Neural progenitor cell (in vitro differentiated cells): Measurements from ENCODE around the gene LARGE1. TPM values are rescaled to one million over a fixed set of nuclear protein-coding genes. Genes with fewer than 3 reads are reported as not detected.
"Not testable (repeated sequence)": the region's sequence is repeated elsewhere in the genome, so short reads cannot be mapped to it uniquely, and the experiment has no call there.

Experiments used
- DNase-seq: peaks from one replicate; pipeline ENCODE4 v3.0.0-alpha.2; 2016; ENCODE audit warnings: low spot score
- H2AFZ ChIP-seq: fragments of 200-600 bp; sonication (generic); replicated peaks from 2 replicates; pipeline ENCODE4 v1.6.1; 2016; ENCODE audit warnings: antibody characterized with exemption
- H3F3A ChIP-seq: fragments of 200-600 bp; sonication (generic); 2 replicates; pipeline ENCODE4 v1.6.1; 2016; ENCODE audit warnings: antibody characterized with exemption, low read depth
- H3K27ac ChIP-seq: fragments of 200-600 bp; sonication (generic); 2 replicates; pipeline ENCODE4 v1.5.1; 2016; ENCODE audit warnings: mild to moderate bottlenecking
- H3K27me3 ChIP-seq: fragments of 200-600 bp; sonication (generic); 2 replicates; pipeline ENCODE4 v1.6.1; 2016; ENCODE audit warnings: mild to moderate bottlenecking, moderate library complexity
- H3K36me3 ChIP-seq: fragments of 200-600 bp; sonication (generic); 2 replicates; pipeline ENCODE4 v1.5.1; 2016
- H3K4me1 ChIP-seq: fragments of 200-600 bp; sonication (generic); 2 replicates; pipeline ENCODE4 v1.6.1; 2016; ENCODE audit warnings: mixed run types
- H3K4me2 ChIP-seq: fragments of 200-600 bp; sonication (generic); 2 replicates; pipeline ENCODE4 v1.6.1; 2016
- H3K4me3 ChIP-seq: fragments of 200-600 bp; sonication (generic); 2 replicates; pipeline ENCODE4 v1.5.1; 2016
- H3K79me2 ChIP-seq: fragments of 200-600 bp; sonication (generic); 2 replicates; pipeline ENCODE4 v1.6.1; 2016; ENCODE audit warnings: low read depth
- H3K9ac ChIP-seq: fragments of 200-600 bp; sonication (generic); 2 replicates; pipeline ENCODE4 v1.6.1; 2016
- H3K9me3 ChIP-seq: fragments of 200-600 bp; sonication (generic); 2 replicates; pipeline ENCODE4 v1.5.1; 2016; ENCODE audit warnings: low read depth
- H4K20me1 ChIP-seq: fragments of 200-600 bp; sonication (generic); 2 replicates; pipeline ENCODE4 v1.6.1; 2016; ENCODE audit warnings: low read depth
- H3K27ac Mint-ChIP-seq: 3 replicates; pipeline ENCODE4 v1.8.0; 2021; ENCODE audit warnings: mixed read lengths
- H3K27me3 Mint-ChIP-seq: 2 replicates; pipeline ENCODE4 v1.8.0; 2022; ENCODE audit warnings: low read depth, mild to moderate bottlenecking, inconsistent platforms, moderate library complexity, mixed read lengths; ENCODE audit not compliant: insufficient read depth
- H3K36me3 Mint-ChIP-seq: 3 replicates; pipeline ENCODE4 v1.8.0; 2021; ENCODE audit warnings: mixed read lengths
- H3K4me1 Mint-ChIP-seq: 3 replicates; pipeline ENCODE4 v1.8.0; 2021; ENCODE audit warnings: mixed read lengths
- H3K4me3 Mint-ChIP-seq: 3 replicates; pipeline ENCODE4 v1.8.0; 2021; ENCODE audit warnings: mild to moderate bottlenecking, moderate library complexity, mixed read lengths
- H3K9me3 Mint-ChIP-seq: 3 replicates; pipeline ENCODE4 v1.8.0; 2020; ENCODE audit warnings: mixed read lengths
- EZH2 ChIP-seq: fragments of 200-600 bp; sonication (generic); IDR thresholded peaks from 2 replicates; pipeline ENCODE4 v1.6.1; 2017; ENCODE audit warnings: antibody characterized with exemption, mild to moderate bottlenecking, moderate library complexity
- EZH2phosphoT487 ChIP-seq: fragments of 200-600 bp; sonication (generic); IDR thresholded peaks from 2 replicates; pipeline ENCODE4 v1.6.1; 2017; ENCODE audit warnings: antibody characterized with exemption
- total RNA-seq: library from RNA; depleted of rRNA; stranded (reverse); fragments of >200 nt; gene quantifications from 2 replicates; pipeline ENCODE4 v1.2.3, GENCODE V29; 2015; ENCODE audit warnings: low replicate concordance
- TF ChIP-seq, protein P1 (sequence below): fragments of 200-600 bp; sonication (generic); IDR thresholded peaks from 2 replicates; pipeline ENCODE4 v1.5.1; 2017; ENCODE audit warnings: antibody characterized with exemption, mild to moderate bottlenecking

The LARGE1 gene
- total RNA-seq, 1 donor from 2014 or later = 24.9 TPM

DNA sequence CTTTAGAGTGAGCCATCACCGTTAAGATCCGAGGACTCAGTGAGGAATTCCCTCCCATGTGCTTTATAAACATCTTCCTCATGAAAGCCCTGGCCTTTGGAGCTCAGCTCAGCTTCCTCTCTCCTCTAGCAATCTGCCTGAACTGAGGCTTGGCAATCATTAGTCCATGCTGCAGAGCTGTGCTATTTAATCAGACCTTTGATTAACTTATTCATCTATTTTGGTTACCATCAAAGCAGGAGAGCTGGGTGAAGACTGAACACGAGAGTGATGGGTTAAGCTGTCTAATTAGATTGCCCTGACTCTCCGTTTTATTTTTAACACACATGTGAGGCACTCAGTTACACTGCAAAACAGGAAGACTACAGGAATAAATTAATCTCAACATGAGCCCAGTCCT, 351.3 kb downstream of the LARGE1 start:
- H3K4me3 ChIP-seq = no peak overlapping the region
- no peak for DNase-seq
- H3K9ac ChIP-seq = no peak overlapping the region
- peaks cover 7% of the 10 kb centered on the region for H4K20me1 ChIP-seq
- Mint-ChIP-seq H3K4me1 (peaks cover 59% of the 10 kb centered on the region), H3K4me3 (peak overlapping the region; percentile 59), H3K9me3 (no peaks in the 10 kb centered on the region), H3K27me3 (peaks cover 6% of the 10 kb centered on the region), H3K36me3 (peaks cover 11% of the 10 kb centered on the region), H3K27ac (peak overlapping the region; percentile 77)
- H3K27ac ChIP-seq = no peak overlapping the region
- TF ChIP-seq, protein P1, sequence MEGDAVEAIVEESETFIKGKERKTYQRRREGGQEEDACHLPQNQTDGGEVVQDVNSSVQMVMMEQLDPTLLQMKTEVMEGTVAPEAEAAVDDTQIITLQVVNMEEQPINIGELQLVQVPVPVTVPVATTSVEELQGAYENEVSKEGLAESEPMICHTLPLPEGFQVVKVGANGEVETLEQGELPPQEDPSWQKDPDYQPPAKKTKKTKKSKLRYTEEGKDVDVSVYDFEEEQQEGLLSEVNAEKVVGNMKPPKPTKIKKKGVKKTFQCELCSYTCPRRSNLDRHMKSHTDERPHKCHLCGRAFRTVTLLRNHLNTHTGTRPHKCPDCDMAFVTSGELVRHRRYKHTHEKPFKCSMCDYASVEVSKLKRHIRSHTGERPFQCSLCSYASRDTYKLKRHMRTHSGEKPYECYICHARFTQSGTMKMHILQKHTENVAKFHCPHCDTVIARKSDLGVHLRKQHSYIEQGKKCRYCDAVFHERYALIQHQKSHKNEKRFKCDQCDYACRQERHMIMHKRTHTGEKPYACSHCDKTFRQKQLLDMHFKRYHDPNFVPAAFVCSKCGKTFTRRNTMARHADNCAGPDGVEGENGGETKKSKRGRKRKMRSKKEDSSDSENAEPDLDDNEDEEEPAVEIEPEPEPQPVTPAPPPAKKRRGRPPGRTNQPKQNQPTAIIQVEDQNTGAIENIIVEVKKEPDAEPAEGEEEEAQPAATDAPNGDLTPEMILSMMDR = no peak
- TF ChIP-seq EZH2phosphoT487 = no peak
- no peak for TF ChIP-seq EZH2
- H3K4me1 ChIP-seq = peaks cover 13% of the 10 kb centered on the region
- no peaks in the 10 kb centered on the region for H3K36me3 ChIP-seq
- no peaks in the 10 kb centered on the region for H3K79me2 ChIP-seq
- H3K4me2 ChIP-seq = peak overlapping the region; percentile 55
- no peaks in the 10 kb centered on the region for H3F3A ChIP-seq
- H2AFZ ChIP-seq = no peak overlapping the region
- H3K9me3 ChIP-seq = no peaks in the 10 kb centered on the region
- H3K27me3 ChIP-seq = no peaks in the 10 kb centered on the region

DNA sequence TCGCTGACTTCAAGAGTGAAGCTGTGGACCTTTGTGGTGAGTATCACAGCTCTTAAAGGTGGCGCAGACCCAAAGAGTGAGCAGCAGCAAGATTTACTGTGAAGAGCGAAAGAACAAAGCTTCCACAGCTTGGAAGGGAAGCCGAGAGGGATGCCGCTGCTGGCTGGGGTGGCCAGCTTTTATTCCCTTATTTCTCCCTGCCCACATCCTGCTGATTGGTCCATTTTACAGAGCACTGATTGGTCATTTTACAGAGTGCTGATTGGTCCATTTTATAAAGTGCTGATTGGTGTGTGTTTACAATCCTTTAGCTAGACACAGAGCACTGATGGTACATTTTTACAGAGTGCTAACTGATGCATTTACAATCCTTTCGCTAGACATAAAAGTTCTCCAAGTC, 353.8 kb downstream of the LARGE1 start:
- H3K4me2 ChIP-seq, H3K27me3 Mint-ChIP-seq, H3K9ac ChIP-seq, H3K36me3 ChIP-seq, H3K9me3 Mint-ChIP-seq, H3F3A ChIP-seq, H3K27me3 ChIP-seq, H3K79me2 ChIP-seq, H3K4me3 Mint-ChIP-seq, DNase-seq, H3K9me3 ChIP-seq, H2AFZ ChIP-seq, H3K4me3 ChIP-seq, H3K27ac ChIP-seq: not testable (repeated sequence)
- Mint-ChIP-seq H3K36me3 (peaks cover 21% of the 10 kb centered on the region), H3K4me1 (peaks cover 65% of the 10 kb centered on the region), H3K27ac (peak overlapping the region; percentile 44)
- peaks cover 13% of the 10 kb centered on the region for H4K20me1 ChIP-seq
- H3K4me1 ChIP-seq = peaks cover 13% of the 10 kb centered on the region

DNA sequence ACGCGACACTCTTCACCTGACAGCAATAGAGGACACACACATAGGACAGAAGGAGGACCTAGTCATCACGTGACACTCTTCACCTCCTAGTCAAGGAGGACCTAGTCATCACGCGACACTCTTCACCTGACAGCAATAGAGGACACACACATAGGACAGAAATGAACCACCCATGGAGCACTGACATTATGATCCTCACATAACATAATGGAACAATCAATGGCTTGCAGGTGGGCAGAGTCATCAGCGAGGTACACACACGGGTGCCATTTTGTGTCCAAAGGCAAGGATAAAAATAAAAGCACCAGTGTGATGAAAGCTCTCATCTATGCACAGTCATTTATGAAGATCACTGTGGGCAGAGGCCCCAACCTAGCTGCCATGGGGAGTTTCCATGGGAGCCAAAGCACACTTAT, 354.7 kb downstream of the LARGE1 start:
- TF ChIP-seq EZH2 (no peak), EZH2phosphoT487 (no peak)
- TF ChIP-seq, protein P1 = no peak
- H3K9ac ChIP-seq = no peak overlapping the region
- peaks cover 4% of the 10 kb centered on the region for H3K27me3 Mint-ChIP-seq
- H3K4me1 Mint-ChIP-seq = peaks cover 58% of the 10 kb centered on the region
- H3K9me3 ChIP-seq = no peaks in the 10 kb centered on the region
- H3K4me1 ChIP-seq = peaks cover 13% of the 10 kb centered on the region
- H3K27ac ChIP-seq = no peak overlapping the region
- no peak overlapping the region for H3K4me3 ChIP-seq
- no peaks in the 10 kb centered on the region for H3K36me3 ChIP-seq
- no peaks in the 10 kb centered on the region for H3F3A ChIP-seq
- no peaks in the 10 kb centered on the region for H3K27me3 ChIP-seq
- no peaks in the 10 kb centered on the region for H3K79me2 ChIP-seq
- H3K9me3 Mint-ChIP-seq = peaks cover 3% of the 10 kb centered on the region
- no peak overlapping the region for H3K27ac Mint-ChIP-seq
- H4K20me1 ChIP-seq = peaks cover 13% of the 10 kb centered on the region
- H2AFZ ChIP-seq = no peak overlapping the region
- H3K4me3 Mint-ChIP-seq = no peak overlapping the region
- peaks cover 25% of the 10 kb centered on the region for H3K36me3 Mint-ChIP-seq
- no peak for DNase-seq
- H3K4me2 ChIP-seq = no peak overlapping the region

DNA sequence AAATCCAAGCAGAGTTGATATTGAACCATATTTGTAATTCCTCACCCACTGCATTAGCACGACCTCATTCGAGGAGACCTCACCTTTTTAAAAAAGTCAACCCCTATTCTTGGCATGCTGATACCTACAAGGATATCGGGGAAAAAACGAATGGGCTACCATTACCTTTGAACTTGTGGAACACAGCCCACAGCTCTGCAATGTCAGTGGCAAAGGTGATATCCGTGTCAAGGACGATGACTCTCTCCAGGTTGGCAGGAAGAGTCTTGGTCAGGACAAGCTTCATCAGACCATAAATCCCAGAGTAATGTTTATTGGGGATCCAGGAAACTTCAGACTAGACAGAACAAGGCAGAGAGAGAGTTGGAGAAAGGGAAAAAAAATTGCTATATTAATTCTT, 355.6 kb downstream of the LARGE1 start:
- Histone ChIP-seq H3K79me2 (no peaks in the 10 kb centered on the region), H3K9ac (no peak overlapping the region), H2AFZ (no peak overlapping the region), H3F3A (no peaks in the 10 kb centered on the region), H3K4me1 (peaks cover 8% of the 10 kb centered on the region), H3K27ac (no peak overlapping the region), H3K9me3 (no peaks in the 10 kb centered on the region), H3K4me2 (no peak overlapping the region), H3K27me3 (no peaks in the 10 kb centered on the region), H3K36me3 (no peaks in the 10 kb centered on the region), H3K4me3 (no peak overlapping the region), H4K20me1 (peaks cover 8% of the 10 kb centered on the region)
- Mint-ChIP-seq H3K36me3 (peaks cover 33% of the 10 kb centered on the region), H3K27me3 (peaks cover 4% of the 10 kb centered on the region), H3K27ac (no peak overlapping the region), H3K4me3 (no peak overlapping the region), H3K9me3 (peaks cover 3% of the 10 kb centered on the region), H3K4me1 (peaks cover 51% of the 10 kb centered on the region)
- DNase-seq = no peak
- no peak for TF ChIP-seq EZH2
- TF ChIP-seq EZH2phosphoT487 = no peak
- TF ChIP-seq, protein P1 = no peak
